Right lobe of liver (tissue), 4 donors: ENCODE results near the gene MACROD2.

Experiments used
- CTCF ChIP-seq, 4 donors: fragments of 200-600 bp in 3 of 4; fragments of 450-650 bp in 1 of 4; IDR thresholded peaks; one replicate each; pipeline versions ENCODE4 v1.5.1 to v1.8.0; 2016 to 2022; ENCODE audit warnings: antibody characterized with exemption in 4 of 4, mild to moderate bottlenecking in 2 of 4
- POLR2A ChIP-seq: fragments of 450-650 bp; IDR thresholded peaks from one replicate; pipeline ENCODE4 v1.6.1; 2017; ENCODE audit warnings: antibody characterized with exemption, mild to moderate bottlenecking
- donor health status: DM: no; HTN: no; CAD: no.
- donor health status: DM: no; HTN: no; CAD: no.
- donor health status: DM: no; HTN: yes; CAD: no.

- TF ChIP-seq CTCF (IDR thresholded peaks at IDR 0.05) = no peak
- TF ChIP-seq POLR2A = no peak
Measured at GRCh38 chr20:15476186-15476585, 1480.9 kb downstream of the MACROD2 start.
